ENCODE results near the gene SENP2.
"Not testable (repeated sequence)": the region's sequence is repeated elsewhere in the genome, so short reads cannot be mapped to it uniquely, and the experiment has no call there.

Gene SENP2

GRCh38 chr3:185648396-185648795, 62.3 kb downstream of the SENP2 start:
- DNase-seq: no peak

GRCh38 chr3:185649414-185649813, 63.3 kb downstream of the SENP2 start:
- DNase-seq: no peak

- no peak for DNase-seq
Measured at GRCh38 chr3:185651971-185652370, 65.9 kb downstream of the SENP2 start.

- no peak for DNase-seq
Measured at GRCh38 chr3:185653949-185654757, 68.1 kb downstream of the SENP2 start.

DNA sequence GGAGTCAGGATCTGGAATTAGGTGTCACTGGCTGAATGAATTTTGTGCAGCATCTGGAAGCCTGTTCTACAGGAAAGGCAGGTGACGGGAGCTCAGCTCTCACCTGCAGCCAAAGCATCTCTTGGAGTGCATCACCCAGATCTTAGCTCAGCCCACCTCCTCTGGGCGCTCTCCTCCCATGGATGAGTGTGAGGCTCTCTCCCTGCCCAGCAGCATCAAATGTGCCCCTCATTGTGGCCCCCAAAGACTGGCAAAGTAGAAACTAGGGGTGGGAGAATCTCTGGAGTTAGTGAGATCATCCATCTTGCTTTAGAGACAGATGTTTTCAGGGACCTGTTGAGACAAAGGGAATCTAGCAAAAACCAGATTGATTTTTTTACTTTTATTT, 68.7 kb downstream of the SENP2 start:
- no peak for DNase-seq

- no peak for DNase-seq
Measured at GRCh38 chr3:185655426-185656320, 69.6 kb downstream of the SENP2 start.

- DNase-seq: no peak
Measured at GRCh38 chr3:185656321-185656840, 70.3 kb downstream of the SENP2 start.

- no peak for DNase-seq
Measured at GRCh38 chr3:185657211-185657610, 71.1 kb downstream of the SENP2 start.

- DNase-seq: no peak
Measured at GRCh38 chr3:185657691-185658503, 71.8 kb downstream of the SENP2 start.

DNA sequence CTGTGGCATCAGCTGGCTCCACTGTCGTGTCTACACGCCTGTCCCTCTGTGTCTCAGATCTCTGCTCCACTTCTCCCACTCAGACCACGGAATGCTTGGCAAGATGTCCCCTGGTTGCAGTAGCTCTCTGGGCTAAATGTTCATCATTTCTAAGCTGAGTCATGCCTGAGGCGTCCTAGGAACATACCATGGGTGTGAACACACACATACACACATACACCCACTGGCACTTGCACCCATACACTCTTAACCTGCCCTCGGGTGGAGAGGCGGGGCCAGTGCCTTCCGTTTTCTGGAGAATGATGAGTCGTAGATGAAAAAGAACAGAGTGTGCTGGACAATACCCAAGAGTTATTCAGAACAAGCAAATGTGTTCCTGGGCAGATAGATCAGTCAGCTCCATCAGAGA, 72.4 kb downstream of the SENP2 start:
- no peak for DNase-seq

DNA sequence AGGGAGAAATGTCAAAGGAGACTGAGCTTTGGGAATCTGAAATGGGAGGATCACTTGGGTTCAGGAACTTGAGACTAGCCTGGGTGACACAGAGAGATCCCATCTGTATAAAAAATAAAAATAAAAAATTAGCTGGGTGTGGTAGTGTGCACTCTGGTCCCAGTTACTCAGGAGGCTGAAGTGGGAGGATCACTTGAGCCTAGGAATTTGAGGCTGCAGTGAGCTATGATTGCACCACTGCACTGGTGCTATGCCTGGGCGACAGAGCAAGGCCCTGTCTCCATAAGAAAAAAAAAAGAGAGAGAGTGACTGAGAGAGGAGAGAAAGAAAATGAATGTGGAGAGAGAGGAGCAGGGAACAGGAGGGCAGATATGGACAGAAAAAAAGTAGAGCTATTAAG, 72.8 kb downstream of the SENP2 start:
- DNase-seq: no peak

- DNase-seq: peak; percentile 70 to 78
Measured at GRCh38 chr3:185659942-185660921, 74.1 kb downstream of the SENP2 start.

- DNase-seq: not testable (repeated sequence)
Measured at GRCh38 chr3:185661296-185661695, 75.2 kb downstream of the SENP2 start.

GRCh38 chr3:185661772-185662171, 75.7 kb downstream of the SENP2 start:
- no peak for DNase-seq

DNA sequence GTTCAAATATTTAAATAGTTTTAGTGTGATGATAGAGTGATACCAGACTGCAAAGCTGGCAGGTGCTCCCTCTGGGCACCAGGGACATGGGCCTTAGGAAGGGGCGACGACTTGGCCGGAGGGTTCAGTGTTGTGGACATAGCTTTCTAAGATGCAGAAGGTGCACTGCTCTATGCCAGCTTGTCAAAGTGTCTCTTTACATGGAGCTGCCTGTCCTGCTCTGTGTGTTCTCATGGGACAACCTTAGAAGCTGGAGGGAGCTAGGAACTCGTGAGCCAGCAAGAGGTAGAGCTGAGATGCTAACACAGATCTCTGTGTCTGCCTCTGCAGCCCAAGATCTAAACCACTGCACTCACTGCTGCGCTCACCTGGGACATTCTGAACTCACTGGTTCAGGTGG, 77.8 kb downstream of the SENP2 start:
- DNase-seq: no peak

DNA sequence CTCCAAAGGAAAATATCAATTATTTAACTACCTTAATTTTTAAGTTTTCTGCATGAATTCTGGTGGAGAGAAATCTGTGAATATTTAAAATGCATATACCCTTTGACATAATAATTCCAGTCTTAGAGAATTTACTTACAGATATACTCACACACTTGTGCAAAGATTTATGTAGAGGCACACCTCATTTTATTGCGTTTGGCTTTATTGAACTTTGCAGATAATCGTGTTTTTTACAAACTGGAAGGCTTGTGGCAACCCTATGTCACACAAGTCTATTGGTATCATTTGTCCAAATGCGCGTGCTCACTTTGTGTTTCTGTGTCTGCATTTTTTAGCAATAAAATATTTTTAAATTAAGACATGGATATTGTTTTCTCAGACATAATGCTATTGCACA, 81.5 kb downstream of the SENP2 start:
- DNase-seq: no peak

DNA sequence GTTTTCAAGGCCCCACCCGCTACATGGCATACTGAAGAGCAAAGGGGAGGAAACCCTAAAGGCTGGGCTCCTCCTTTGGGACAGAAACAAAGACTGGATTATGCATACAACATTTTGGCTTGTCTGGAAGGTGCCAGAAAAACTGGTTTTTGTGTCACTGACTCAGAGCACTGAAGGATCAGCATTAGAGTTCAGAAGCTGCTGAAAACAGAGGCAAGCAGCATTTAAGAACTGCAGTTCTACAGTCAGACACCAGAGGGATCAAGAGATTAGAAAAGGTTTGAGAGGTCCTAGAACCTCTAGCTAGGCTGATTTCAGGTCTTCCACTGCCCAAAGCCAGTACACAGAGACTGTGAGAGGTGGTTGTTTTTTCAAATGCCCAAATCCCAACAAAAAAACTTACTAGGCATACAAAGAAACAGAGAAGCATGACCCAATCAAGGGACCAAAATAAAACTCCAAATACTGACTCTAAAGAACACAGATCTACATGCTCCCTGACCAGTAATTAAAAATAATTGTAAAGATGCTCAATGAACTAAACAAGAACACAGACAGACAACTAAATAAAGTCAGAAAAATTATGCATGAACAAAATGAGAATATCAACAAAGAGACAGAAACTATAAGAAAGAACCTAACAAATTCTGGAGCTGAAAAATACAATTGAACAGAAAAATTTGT, 91.2 kb downstream of the SENP2 start:
- peak; percentile 4 to 31 for DNase-seq

DNA sequence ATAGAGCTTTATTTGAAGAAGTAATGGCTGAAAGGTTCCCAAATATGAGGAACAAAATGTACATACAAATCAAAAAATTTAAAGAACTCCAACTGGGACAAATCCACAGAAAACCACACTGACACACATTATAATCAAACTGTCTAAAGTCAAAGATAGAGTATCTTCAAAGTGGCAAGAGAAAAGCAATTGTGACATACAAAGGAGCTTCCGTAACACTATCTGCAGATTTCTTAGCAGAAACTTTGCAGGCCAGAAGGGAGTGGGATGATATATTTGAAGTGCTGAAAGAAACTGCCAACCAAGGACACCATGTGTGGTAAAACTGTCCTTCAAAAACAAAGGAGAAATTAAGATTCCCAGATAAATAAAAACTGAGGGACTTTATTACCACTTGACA, 91.9 kb downstream of the SENP2 start:
- no peak for DNase-seq

GRCh38 chr3:185680231-185680630, 94.1 kb downstream of the SENP2 start:
- DNase-seq: no peak

Measured in SHP77 (cell line).